Esophagus muscularis mucosa (tissue), 4 donors: ENCODE data around the gene EFTUD2. TPM values are rescaled to one million over a fixed set of nuclear protein-coding genes. Genes with fewer than 3 reads are reported as not detected.
A peak's percentile ranks its signal among the peaks of the same experiment; 100 is the strongest.

Experiments
- DNase-seq: peaks from one replicate; pipeline ENCODE4 v3.0.0-alpha.2; 2017; ENCODE audit errors: extremely low spot score
- H3K27ac ChIP-seq, 4 donors: fragments of 200-600 bp; sonication (generic); replicated peaks in 1 of 4; 1 replicate in 3 of 4; 2 replicates in 1 of 4; pipeline ENCODE4 v1.5.1; 2016 to 2019; ENCODE audit warnings: mild to moderate bottlenecking in 1 of 4
- H3K27me3 ChIP-seq, 4 donors: fragments of 200-600 bp; sonication (generic); one replicate each; pipeline versions ENCODE4 v1.5.1 to v1.6.0; 2016 to 2019
- H3K36me3 ChIP-seq, 4 donors: fragments of 200-600 bp; sonication (generic); one replicate each; pipeline ENCODE4 v1.5.1; 2016 to 2019
- H3K4me1 ChIP-seq, 4 donors: fragments of 200-600 bp; sonication (generic); one replicate each; pipeline ENCODE4 v1.5.1; 2016 to 2019
- H3K4me3 ChIP-seq, 4 donors: fragments of 200-600 bp; sonication (generic); 1 replicate in 2 of 4; 2 replicates in 2 of 4; pipeline ENCODE4 v1.5.1; 2016 to 2019; ENCODE audit warnings: mild to moderate bottlenecking in 4 of 4, moderate library complexity in 1 of 4
- H3K9me3 ChIP-seq, 4 donors: fragments of 200-600 bp; sonication (generic); 1 replicate in 3 of 4; 2 replicates in 1 of 4; pipeline ENCODE4 v1.5.1; 2016 to 2019
- CTCF ChIP-seq, 3 experiments: fragments of 200-600 bp in 2 of 3; fragments of 450-650 bp in 1 of 3; sonication (generic) in 2 of 3; IDR thresholded peaks; one replicate each; pipeline ENCODE4 v1.5.1; 2017 to 2019; ENCODE audit warnings: antibody characterized with exemption in 3 of 3, mild to moderate bottlenecking in 2 of 3, moderate library complexity in 1 of 3
- EP300 ChIP-seq: sonication (generic); formaldehyde crosslinking; IDR thresholded peaks from one replicate; pipeline ENCODE4 v1.6.1; 2017; ENCODE audit warnings: antibody characterized with exemption
- POLR2A ChIP-seq: fragments of 450-650 bp; IDR thresholded peaks from one replicate; pipeline ENCODE4 v1.6.1; 2017; ENCODE audit warnings: antibody characterized with exemption, moderate library complexity, mild to moderate bottlenecking, low read depth
- POLR2AphosphoS5 ChIP-seq, 2 donors: sonication (generic); formaldehyde crosslinking; IDR thresholded peaks; one replicate each; pipeline ENCODE4 v1.6.1; 2017; ENCODE audit warnings: antibody characterized with exemption in 2 of 2
- WGBS: methylation state at CpG from one replicate; pipeline ENCODE4 v1.1.5; 2018; 5-methylcytosine and 5-hydroxymethylcytosine counted together
- intact Hi-C: fragments of 100-400 bp; cut with DNase I; formaldehyde crosslinking; loops from one replicate; pipeline ENCODE4 v1.15.1; 2023
- total RNA-seq, 4 donors: library from RNA; depleted of rRNA; stranded (reverse); fragments of >200 nt; gene quantifications; one replicate each; pipeline versions ENCODE4 v1.1.0 to v1.2.1, GENCODE V29; 2016

EFTUD2 gene
- total RNA-seq, 4 donors from 2014 or later = 46.0 to 49.7 (median 48.3) TPM

- WGBS = 72% methylated on average over 4 of the region's 4 CpGs
- H3K27me3 ChIP-seq = no peaks in the 10 kb centered on the region
- no peaks in the 10 kb centered on the region for H3K9me3 ChIP-seq
- peaks cover 23 to 45% (median 36%) of the 10 kb centered on the region in 4 donors for H3K4me1 ChIP-seq
- H3K36me3 ChIP-seq = peaks cover 0 to 4% (median 0%) of the 10 kb centered on the region in 4 donors
- no peak for DNase-seq
- peak overlapping the region in 3 of 4 donors; percentile 88 to 94 (median 89) for H3K27ac ChIP-seq
- H3K4me3 ChIP-seq = no peak overlapping the region
- no peak for TF ChIP-seq POLR2AphosphoS5 (IDR thresholded peaks at IDR 0.05)
- intact Hi-C loops = no loop called here
Observed at GRCh38 chr17:44901411-44901921, 2.2 kb upstream of the EFTUD2 start.

- no peak overlapping the region for H3K4me3 ChIP-seq
- H3K4me1 ChIP-seq = peaks cover 23 to 49% (median 39%) of the 10 kb centered on the region in 4 donors
- WGBS = 12% methylated on average over 3 of the region's 3 CpGs
- H3K27ac ChIP-seq = peak overlapping the region; percentile 88 to 94 (median 91)
- TF ChIP-seq CTCF (IDR thresholded peaks at IDR 0.05) = no peak
- TF ChIP-seq POLR2A = no peak
- no peak for TF ChIP-seq EP300
- TF ChIP-seq POLR2AphosphoS5 (IDR thresholded peaks at IDR 0.05) = peak; percentile 44
- no peaks in the 10 kb centered on the region for H3K9me3 ChIP-seq
- intact Hi-C loops = no loop called here
- DNase-seq = no peak
- H3K36me3 ChIP-seq = peaks cover 0 to 8% (median 0%) of the 10 kb centered on the region in 4 donors
- H3K27me3 ChIP-seq = no peaks in the 10 kb centered on the region
Observed at GRCh38 chr17:44900894-44901293, 1.6 kb upstream of the EFTUD2 start.

GRCh38 chr17:44898768-44899073, 524 bp downstream of the EFTUD2 start:
- WGBS = 0% methylated on average over 3 of the region's 7 CpGs
- H3K4me3 ChIP-seq = peak overlapping the region; percentile 58 to 80 (median 74)
- H3K36me3 ChIP-seq = peaks cover 5 to 15% (median 7%) of the 10 kb centered on the region in 4 donors
- H3K9me3 ChIP-seq = no peaks in the 10 kb centered on the region
- H3K27ac ChIP-seq = peak overlapping the region; percentile 88 to 94 (median 91)
- peaks cover 23 to 49% (median 39%) of the 10 kb centered on the region in 4 donors for H3K4me1 ChIP-seq
- intact Hi-C loops = no loop called here
- no peak for TF ChIP-seq CTCF (IDR thresholded peaks at IDR 0.05)
- no peak for TF ChIP-seq EP300
- no peak for TF ChIP-seq POLR2AphosphoS5 (IDR thresholded peaks at IDR 0.05)
- no peak for TF ChIP-seq POLR2A
- H3K27me3 ChIP-seq = no peaks in the 10 kb centered on the region
- DNase-seq = no peak

- no peak overlapping the region for H3K27ac ChIP-seq
Observed at GRCh38 chr17:44894642-44895041, 4.6 kb downstream of the EFTUD2 start.

GRCh38 chr17:44892250-44892649, 7.0 kb downstream of the EFTUD2 start:
- H3K36me3 ChIP-seq = peaks cover 17 to 56% (median 36%) of the 10 kb centered on the region in 4 donors
- no peak for DNase-seq
- TF ChIP-seq POLR2A (no peak), EP300 (no peak), CTCF (IDR thresholded peaks at IDR 0.05) (no peak), POLR2AphosphoS5 (IDR thresholded peaks at IDR 0.05) (no peak)

More at GRCh38 chr17:44894642-44895041, 4.6 kb downstream of the EFTUD2 start:
- Histone ChIP-seq H3K36me3 (peaks cover 17 to 45% (median 34%) of the 10 kb centered on the region in 4 donors), H3K4me1 (peaks cover 14 to 29% (median 23%) of the 10 kb centered on the region in 4 donors), H3K9me3 (no peaks in the 10 kb centered on the region), H3K4me3 (no peak overlapping the region), H3K27me3 (no peaks in the 10 kb centered on the region)
- no peak for TF ChIP-seq CTCF (IDR thresholded peaks at IDR 0.05)
- DNase-seq = no peak
- 90% methylated on average over 4 of the region's 4 CpGs for WGBS
- intact Hi-C loops = no loop called here

More at GRCh38 chr17:44892250-44892649, 7.0 kb downstream of the EFTUD2 start:
- H3K4me3 ChIP-seq = no peak overlapping the region
- H3K27ac ChIP-seq = no peak overlapping the region
- H3K9me3 ChIP-seq = no peaks in the 10 kb centered on the region
- H3K27me3 ChIP-seq = no peaks in the 10 kb centered on the region
- H3K4me1 ChIP-seq = peaks cover 1 to 13% (median 7%) of the 10 kb centered on the region in 4 donors
- intact Hi-C loops = no loop called here
